KG1 (cell line): Measurements from ENCODE around the gene LRP1B.
"Not testable (repeated sequence)": the region's sequence is repeated elsewhere in the genome, so short reads cannot be mapped to it uniquely, and the experiment has no call there.

Experiments used
- DNase-seq: peaks from one replicate; lab custom pipeline; 2025; lab: John Stamatoyannopoulos, UW

Gene LRP1B

DNA sequence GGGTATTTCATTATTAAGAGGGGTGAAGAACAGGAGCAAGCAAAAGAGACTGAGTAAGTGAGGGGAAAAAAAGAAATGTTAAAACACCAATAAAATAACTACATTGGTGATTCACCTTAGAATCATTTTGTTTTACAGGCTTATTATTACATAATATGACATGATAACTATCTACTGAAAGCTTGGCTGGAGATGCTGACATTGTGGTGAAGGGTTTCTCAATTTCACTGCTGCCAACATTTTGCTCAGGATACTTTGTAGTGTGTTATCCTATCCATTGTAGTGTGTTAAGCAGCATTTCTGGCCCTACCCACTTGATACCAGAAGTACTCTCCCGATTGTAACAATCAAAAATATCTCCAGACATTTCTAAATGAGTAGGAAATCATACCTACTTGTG is 1786.0 kb downstream of the LRP1B start:
- DNase-seq, result no peak

DNA sequence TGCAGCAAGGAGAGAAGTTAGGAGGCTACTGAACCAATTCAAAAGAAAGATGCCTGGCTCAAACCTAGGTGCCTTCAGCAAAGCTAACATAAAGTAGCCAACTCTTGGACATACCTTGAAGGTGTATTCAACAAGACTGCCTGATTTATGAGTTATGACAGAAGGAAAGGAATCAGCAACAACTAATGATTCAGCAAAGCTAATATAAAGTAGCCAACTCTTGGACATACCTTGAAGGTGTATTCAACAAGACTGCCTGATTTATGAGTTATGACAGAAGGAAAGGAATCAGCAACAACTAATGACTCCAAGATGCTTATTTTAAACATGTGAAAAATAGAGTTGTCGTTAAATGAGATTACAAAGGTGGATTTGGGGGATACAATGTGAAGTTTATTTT is 1786.5 kb downstream of the LRP1B start:
- not testable (repeated sequence) for DNase-seq

DNA sequence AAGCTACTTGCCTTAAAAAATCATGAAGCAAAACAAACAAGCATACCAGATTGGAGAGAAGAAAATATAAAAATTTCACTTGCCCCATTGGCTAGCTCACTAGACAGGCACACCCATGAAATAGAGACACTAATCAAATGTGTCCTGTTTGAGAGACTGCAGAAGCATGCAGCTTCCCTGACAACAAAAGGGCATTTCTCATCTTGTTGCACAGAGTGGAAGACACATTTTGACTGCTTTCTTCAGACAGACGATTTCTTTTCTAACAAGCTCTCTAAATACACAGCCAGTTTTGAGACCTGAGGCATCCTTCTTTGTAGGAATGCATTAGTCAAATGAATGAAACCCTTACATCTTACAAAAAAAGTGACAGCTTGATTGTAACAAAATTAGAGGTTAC is 1792.0 kb downstream of the LRP1B start:
- no peak for DNase-seq

DNA sequence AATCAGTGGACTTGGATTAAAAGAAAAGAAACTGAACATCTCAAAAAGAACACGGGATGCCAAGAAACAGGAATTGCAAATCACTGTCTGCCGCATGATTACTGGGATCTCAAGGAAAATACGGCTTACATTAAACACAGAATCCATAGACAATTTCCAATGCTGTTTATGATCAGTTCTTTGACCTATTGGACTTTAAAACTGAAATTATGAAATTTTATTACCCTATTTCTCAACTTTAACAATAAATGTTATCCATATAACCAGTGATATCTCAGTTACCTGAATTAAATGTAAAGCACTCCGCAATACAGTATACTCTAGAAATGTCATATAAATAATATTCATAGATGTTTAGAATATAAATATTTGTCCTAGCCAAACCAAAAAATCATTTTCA is 1793.8 kb downstream of the LRP1B start:
- DNase-seq, result no peak

DNA sequence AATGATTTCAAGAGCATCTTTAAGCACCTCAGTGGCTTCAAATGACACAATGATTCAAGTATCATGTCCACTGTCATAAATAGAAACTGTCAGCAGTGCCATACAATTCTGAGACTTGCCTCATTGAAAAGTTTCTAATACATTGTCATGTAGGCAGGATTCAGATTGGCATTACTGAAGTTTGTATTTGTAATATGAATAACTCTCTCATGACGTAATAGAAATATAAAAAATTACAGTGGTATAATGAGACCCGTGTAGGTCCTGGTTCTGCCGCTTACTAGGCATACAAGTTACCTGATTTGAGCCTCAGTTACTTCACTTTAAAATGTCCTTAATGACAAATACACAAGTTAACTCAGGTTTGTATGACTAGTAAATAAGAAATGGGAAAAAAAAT is 1814.5 kb downstream of the LRP1B start:
- DNase-seq, result no peak

DNA sequence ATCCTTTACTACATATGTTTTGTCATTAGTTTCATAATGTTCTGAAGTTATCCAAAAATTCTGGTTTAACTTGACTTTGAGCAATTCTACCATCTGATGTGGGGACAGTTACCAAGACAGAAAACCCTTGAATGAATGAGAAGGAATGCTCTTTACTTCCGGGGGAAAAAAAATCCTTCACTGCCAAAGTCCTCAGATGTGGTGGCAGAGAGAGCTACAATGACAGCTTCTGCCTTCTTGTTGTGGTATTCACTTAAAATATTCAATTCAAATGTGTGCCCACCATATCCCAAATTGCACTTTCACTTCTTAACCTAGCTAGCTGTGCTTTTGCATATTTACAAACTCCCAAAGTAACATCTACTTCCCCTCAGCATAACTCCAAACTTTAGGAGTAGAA is 1818.9 kb downstream of the LRP1B start:
- DNase-seq, result no peak

DNA sequence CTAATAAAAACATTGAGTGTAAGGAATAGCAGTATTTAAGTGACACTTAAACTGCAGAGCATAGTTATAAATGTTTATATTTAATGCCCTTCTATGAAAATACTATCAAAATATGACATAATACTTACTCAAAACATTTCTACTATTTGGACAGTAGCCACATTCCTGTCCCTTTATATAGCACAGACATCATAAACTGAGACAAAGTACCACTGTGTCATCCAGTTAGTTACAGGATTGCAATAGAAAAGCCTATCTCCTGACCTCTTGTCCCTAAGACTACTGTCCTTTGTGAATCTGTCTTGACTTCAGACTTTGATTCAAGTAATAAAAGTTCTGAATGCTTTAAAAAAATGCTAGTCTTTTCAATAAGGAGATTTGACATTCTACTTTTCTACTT is 1822.1 kb downstream of the LRP1B start:
- no peak for DNase-seq

DNA sequence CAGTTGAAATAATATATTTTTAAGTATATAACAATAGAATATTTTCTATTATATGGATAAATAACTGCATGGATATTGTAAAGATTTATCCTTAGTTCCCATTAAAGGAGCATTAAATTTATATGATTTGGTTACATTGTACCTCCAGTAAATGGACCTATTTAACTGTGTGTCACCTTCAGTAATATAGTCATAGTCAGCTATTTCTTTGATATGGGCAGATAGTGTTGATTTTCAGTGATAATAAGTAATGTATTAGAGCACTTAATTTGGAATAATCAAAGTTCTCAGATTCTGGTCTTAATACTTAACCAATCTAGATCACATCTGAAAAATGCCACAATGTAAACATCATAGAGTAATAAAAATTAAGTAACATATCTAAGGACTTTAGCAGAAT is 1823.3 kb downstream of the LRP1B start:
- DNase-seq, result no peak

DNA sequence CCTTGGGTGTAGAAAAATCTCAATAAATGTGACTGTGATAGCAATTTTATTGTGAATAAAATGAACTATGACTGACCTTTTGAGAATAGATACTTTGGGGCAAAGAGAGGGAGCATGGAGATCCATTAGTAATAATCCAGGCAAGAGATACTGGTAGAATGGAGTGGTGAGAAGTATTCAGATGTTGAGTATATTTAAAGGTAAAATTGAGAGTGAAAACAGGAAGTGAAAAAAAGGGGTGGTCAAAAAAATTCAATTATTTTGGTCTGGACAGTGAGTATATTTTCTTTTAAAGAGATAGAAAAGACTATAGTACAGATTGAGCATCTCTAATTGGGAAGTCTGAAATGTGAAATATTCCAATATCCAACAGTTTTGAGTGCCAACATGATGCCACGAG is 1835.0 kb downstream of the LRP1B start:
- no peak for DNase-seq

DNA sequence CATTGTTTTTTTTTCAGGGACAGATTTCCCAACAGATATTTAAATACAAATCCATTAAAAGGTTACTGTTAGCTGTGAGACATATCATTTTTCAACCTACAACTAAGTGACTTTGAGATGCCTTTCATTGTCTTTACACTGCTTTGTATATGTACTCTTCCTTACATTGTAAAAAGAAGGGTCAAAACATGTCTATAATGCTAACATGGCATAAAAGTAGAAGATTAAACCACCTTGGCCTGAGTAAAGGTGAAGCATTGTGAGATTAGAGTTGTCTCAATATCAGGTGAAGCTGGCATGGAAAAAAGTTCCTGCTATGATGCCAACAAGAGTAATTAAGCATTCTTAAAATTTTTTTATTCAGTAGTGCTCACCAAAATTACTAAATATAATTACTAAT is 1842.1 kb downstream of the LRP1B start:
- DNase-seq, result no peak

DNA sequence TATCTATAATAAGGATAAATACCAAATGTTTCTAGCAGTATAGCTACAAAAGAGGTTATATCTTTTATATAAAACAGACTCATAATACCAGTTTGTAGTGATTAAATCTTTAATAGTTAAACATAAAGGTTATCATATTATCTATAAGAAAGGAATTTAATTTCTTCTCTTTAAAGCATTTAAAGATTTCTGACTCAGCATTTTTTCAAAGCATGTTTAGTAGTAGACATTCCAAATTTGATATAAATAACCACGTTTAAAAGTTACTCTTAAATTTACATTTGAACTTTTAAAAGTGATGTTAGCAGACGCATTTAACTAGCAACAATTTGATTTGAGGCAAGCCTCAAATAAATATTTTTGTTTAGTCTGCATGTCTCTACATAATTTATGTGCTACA is 1842.6 kb downstream of the LRP1B start:
- no peak for DNase-seq

DNA sequence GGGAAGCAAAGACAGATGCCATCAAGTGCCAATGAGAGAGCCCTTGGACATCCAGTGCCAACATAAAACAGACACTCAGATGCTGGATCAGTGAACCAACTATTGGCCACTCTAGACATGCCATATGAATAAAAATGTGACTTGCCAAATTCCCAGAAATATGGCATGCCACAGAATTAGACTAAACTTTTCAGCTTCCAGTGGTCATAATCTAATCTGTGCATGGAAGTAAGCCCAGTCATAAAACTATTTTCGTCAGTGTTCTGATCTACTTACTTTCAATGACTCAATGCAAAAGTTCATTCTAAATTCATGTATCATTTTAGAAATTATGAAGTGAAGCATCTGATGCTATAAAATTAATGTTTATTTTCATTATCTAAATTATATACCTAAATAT is 1844.4 kb downstream of the LRP1B start:
- DNase-seq, result no peak

DNA sequence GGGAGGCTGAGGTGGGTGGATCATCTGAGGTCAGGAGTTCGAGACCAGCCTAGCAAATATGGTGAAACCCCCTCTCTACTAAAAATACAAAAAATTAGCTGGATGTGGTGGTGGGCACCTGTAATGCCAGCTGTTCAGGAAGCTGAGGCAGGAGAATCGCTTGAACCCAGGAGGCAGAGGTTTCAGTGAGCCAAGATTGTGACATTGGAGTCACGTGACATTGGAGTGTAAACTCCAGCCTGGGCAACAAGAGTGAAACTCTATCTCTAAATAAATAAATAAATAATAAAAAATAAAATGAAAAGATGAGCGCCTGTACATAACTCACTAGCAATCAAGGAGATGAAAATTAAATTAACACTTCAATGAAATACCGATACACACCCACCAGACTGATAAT is 1853.5 kb downstream of the LRP1B start:
- DNase-seq, result not testable (repeated sequence)

DNA sequence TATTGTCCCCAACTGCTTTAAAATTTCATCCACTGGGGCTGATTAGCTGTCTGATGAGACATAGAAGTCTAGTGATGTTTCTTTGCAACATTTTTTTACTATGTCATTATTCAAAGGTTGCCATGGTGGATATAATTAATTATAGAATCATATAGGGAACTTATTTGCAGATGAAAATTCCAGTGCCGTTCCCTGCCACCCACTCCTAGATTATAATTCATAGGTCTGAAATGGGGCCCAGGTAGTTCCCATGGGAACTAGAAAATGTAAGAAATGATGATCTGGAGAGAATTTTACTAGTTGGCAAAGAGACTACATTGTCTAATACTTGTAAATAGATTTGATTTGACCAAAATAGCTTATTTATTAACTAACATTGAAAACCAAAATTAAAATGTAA is 1854.2 kb downstream of the LRP1B start:
- DNase-seq, result no peak

DNA sequence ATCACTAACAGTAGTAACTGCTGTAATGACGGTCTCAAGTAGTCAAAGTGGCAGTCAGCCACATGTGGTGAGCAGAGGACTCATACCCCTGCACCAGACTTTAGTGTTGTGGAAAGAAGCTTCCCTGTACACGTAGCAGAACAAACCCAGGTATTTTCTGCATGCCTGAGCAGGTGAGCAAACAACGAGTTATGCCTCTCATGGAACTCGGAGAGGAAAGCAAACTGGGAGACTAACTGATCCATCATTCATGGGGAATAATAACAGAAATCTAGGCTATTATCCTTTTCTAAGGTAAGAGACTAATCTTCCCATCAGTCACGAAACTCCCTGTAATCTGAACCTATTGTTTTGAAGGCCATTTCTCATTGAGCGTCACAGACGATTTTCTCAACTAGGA is 1855.4 kb downstream of the LRP1B start:
- DNase-seq, result no peak

DNA sequence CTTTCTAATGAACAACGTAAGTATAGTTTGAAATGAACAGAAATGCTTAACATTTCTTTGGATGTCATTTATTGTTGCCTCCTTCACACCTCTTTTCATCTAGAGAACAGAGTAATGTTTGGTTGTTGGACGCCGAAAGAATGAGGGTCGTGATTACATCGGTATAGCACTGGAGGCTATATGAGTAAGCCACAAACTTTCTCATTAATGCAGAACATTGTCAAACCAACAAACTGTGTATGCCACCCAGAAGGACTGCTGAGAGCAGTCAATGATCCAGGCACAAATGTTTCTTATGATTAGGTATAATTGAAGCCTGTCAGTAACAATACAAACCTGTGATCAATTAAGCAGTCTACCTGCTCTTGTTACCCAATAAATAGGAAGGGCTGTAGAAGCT is 1855.9 kb downstream of the LRP1B start:
- DNase-seq, result no peak

DNA sequence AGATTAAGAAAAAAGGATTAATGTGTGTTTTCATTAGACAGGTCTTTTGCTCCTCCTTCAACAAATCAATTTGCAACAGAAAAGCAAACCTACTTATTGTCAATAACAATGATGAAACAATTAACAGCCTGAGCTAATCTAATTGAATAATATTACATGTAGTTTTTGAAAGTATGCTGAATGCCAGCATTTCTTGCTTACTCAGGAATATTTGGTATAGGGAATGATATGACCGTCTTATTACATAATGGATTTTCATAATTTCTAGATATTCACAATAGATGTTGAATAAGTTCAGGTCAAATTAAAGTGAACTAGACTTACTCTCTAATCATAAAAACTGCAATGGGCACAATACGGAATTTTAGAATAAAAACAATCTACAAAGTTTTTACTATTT is 1856.9 kb downstream of the LRP1B start:
- no peak for DNase-seq

DNA sequence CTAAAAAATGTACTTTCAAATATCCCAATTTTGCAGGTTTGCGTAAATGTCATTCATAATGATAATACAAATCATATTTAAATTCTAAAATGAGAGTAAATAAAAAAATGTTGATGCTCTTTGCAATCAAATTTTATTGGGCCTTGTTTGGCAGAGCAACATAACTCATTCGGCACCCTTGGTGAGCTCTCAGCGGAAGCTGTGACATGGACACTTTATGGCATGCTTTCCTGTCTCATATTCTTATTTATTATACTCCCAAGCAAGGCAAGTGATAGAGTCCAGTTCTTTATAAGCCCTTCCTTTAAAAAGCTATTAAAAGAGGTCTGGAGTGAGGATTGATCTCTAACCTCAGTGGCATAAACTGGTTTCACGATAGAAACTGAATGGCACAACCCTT is 1857.4 kb downstream of the LRP1B start:
- DNase-seq, result no peak

DNA sequence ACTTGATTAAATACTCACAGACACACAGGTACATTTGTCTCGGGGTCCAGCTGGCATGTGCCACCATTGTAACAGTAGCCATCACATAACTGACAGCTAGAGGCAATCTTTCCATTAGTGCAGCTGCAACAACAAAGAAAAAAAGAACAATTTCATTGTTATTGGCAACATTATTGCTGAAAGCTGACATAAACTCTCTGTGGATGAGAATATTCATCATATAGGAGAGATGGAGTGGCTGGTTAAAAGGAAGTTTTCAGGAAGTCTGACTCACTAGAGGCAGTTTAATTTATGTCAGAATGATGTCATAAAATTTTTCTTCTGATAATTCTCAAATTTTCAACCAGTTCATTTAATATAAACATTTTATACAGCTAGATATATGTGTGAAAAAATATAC is 1860.6 kb downstream of the LRP1B start:
- no peak for DNase-seq

DNA sequence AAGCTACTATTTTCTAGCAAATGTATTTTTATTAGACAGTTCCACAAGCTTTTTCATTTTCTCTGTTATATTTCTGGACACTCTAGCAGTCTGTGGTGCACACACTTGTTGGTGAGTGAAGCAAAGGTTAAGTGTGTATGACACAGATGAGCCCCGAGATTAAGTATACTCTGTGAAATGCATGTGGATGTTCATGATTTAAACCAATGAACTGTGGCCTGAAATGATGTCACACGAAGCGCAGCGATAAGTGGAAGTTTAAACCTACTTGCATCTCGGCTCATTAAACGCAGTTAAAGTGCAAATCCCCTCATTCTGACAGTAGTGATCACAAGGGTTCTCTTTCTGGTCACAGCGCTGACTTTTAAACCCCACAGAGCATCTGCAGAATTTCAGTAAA is 1861.8 kb downstream of the LRP1B start:
- no peak for DNase-seq

DNA sequence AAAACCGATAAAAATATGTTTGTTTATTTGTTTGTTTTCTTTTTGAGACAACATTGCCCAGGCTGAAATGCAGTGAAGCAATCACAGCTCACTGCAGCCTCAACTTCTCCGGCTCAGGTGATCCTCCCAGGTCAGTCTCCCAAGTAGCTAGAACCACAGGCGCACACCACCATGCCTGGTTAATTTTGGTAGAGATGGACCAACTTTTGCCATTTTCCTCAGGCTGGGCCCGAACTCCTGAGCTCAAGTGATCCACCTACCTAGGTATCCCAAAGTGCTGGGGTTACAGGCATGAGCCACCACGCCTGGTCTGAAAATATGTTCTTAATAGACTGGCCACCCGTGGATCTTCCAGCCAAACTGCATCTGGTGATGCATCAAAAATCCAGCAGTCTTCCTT is 1867.9 kb downstream of the LRP1B start:
- no peak for DNase-seq

DNA sequence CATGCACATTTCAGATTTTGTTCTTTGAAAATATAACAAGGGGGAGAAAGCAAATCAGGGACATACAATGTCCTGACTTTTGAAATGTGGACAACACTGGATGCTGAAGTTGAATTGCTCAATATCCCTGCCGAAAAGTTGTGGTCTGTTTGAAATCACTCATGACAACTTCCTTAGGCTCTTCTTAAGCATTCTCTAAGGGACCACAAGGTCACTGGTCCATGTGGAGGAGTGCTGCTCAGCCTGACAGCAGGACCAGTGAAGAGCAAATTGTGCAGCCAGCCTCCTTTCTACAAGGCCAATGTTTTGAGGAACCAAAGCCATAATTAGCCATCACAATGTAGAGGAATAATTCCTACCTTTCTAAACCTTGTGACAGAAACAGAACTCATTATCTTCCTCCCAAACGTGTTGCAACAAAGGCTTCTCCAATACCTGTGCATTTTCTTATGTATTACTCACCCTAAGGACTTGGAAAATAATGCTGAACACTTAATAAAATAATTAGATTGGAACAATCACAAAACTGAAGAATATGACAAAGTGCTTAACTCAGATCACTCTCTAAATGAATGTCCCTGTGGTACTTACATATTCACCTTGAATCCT is 1873.0 kb downstream of the LRP1B start:
- DNase-seq, result no peak

DNA sequence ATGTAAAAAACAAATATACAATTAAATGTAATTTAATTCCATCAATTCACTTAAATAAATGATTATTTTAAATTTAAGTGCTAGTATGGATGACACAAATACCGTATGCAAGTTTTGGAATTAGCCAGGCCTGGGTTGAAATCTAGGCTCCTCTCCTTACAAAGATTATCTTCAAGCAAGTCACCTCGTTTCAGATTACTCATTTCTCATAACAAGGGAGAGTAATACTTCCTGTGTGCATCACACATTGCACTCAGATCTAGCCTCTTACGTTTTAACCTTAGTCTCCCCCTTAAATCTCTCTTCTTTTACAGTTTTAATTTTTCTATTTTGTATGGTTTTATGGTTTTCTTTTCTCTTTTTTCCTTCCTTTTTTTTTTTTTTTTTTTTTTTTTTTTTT is 1874.7 kb downstream of the LRP1B start:
- no peak for DNase-seq

DNA sequence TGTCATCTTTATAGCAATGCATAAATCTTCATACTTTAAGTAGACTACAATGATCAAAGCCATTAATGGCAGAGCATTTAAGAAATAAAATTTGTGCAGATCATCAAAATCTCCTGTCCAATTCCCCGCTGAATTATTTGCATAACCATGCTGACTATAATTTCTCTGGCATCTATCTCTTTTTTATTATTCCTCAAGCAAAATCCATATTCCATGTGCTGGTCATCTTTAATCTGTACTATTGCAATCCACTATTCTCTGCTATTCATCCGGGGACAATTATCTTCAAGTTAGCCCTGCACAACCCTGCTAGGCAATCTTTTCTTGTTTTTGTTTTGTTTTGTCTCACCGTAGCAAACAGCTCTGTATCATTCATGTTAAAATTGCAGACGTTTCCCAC is 1881.0 kb downstream of the LRP1B start:
- no peak for DNase-seq

DNA sequence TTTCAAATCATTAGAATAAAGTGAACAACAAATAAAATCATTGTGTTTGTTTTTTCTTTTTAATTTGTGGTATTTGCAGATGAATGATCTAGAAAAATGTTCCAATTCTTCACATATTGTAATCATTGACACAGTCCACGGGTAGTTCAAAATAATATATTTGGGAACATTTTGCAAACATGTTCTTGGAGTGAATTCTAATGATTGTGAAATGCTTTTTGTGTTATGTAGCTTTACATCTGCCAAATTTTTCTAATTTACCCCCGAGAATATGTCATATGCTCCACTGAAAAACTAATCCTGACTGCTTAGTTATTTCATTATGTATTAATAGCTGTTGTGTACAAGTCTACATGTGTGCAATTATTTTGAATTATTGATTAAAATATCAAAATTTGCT is 1882.2 kb downstream of the LRP1B start:
- DNase-seq, result no peak
